ENCODE data around the gene KSR2. TPM values are rescaled to one million over a fixed set of nuclear protein-coding genes. Genes with fewer than 3 reads are reported as not detected.

Gene KSR2
- total RNA-seq, 2 donors from 2014 or later, result 1.2 to 1.3 TPM

GRCh38 chr12:117850048-117850447 lies 118.7 kb downstream of the KSR2 start:
- intact Hi-C loops (cut with DNase I), result loop anchor here (5.0 kb wide), 1 partner anchor 638 kb away; no protein-coding TSS in a partner anchor
- no peaks in the 10 kb centered on the region for H3K36me3 ChIP-seq
- H3K9me3 ChIP-seq, result no peaks in the 10 kb centered on the region
- no peak overlapping the region for H3K4me3 ChIP-seq
- H3K27me3 ChIP-seq, result no peaks in the 10 kb centered on the region
- no peak overlapping the region for H3K27ac ChIP-seq
- peak; percentile 22 for DNase-seq
- no peak overlapping the region for H3K9ac ChIP-seq (ENCODE audit: low read depth in 2 of 2, low read length in 2 of 2)
- TF ChIP-seq CTCF (IDR thresholded peaks at IDR 0.05), result peak; percentile 86
- H3K4me1 ChIP-seq, result no peaks in the 10 kb centered on the region

- no peak for TF ChIP-seq CTCF (IDR thresholded peaks at IDR 0.05)
- Histone ChIP-seq H3K36me3 (no peaks in the 10 kb centered on the region), H3K9ac (ENCODE audit: low read depth in 2 of 2, low read length in 2 of 2) (no peak overlapping the region), H3K4me1 (no peaks in the 10 kb centered on the region), H3K27me3 (no peaks in the 10 kb centered on the region), H3K9me3 (no peaks in the 10 kb centered on the region), H3K4me3 (no peak overlapping the region), H3K27ac (no peak overlapping the region)
- intact Hi-C loops (cut with DNase I), result no loop called here
- DNase-seq, result no peak
Observed at GRCh38 chr12:117847371-117847770, 121.4 kb downstream of the KSR2 start.

- TF ChIP-seq CTCF (IDR thresholded peaks at IDR 0.05), result no peak
- Histone ChIP-seq H3K9me3 (no peaks in the 10 kb centered on the region), H3K9ac (ENCODE audit: low read depth in 2 of 2, low read length in 2 of 2) (no peak overlapping the region), H3K4me3 (no peak overlapping the region), H3K4me1 (no peaks in the 10 kb centered on the region), H3K27ac (no peak overlapping the region), H3K27me3 (no peaks in the 10 kb centered on the region), H3K36me3 (no peaks in the 10 kb centered on the region)
- intact Hi-C loops (cut with DNase I), result no loop called here
- DNase-seq, result no peak
Observed at GRCh38 chr12:117845271-117845904, 123.4 kb downstream of the KSR2 start.

GRCh38 chr12:117844114-117844830 lies 124.5 kb downstream of the KSR2 start:
- H3K9ac ChIP-seq (ENCODE audit: low read depth in 2 of 2, low read length in 2 of 2), result no peak overlapping the region
- no peaks in the 10 kb centered on the region for H3K9me3 ChIP-seq
- no peaks in the 10 kb centered on the region for H3K36me3 ChIP-seq
- DNase-seq, result no peak
- H3K27ac ChIP-seq, result no peak overlapping the region
- H3K4me1 ChIP-seq, result no peaks in the 10 kb centered on the region
- no peak for TF ChIP-seq CTCF (IDR thresholded peaks at IDR 0.05)
- intact Hi-C loops (cut with DNase I), result no loop called here
- H3K4me3 ChIP-seq, result no peak overlapping the region
- H3K27me3 ChIP-seq, result no peaks in the 10 kb centered on the region

- no peaks in the 10 kb centered on the region for H3K27me3 ChIP-seq
- no peak for DNase-seq
- H3K27ac ChIP-seq, result no peak overlapping the region
- no peaks in the 10 kb centered on the region for H3K36me3 ChIP-seq
- H3K9ac ChIP-seq (ENCODE audit: low read depth in 2 of 2, low read length in 2 of 2), result no peak overlapping the region
- no peak overlapping the region for H3K4me3 ChIP-seq
- intact Hi-C loops (cut with DNase I), result no loop called here
- H3K4me1 ChIP-seq, result no peaks in the 10 kb centered on the region
- no peak for TF ChIP-seq CTCF (IDR thresholded peaks at IDR 0.05)
- H3K9me3 ChIP-seq, result no peaks in the 10 kb centered on the region
Observed at GRCh38 chr12:117842630-117843029, 126.2 kb downstream of the KSR2 start.

All from colonic mucosa (tissue), 4 donors.